ENCODE results near the gene MAP3K10.

The MAP3K10 gene

GRCh38 chr19:40223135-40223822, 32.1 kb downstream of the MAP3K10 start:
- TF ChIP-seq CTCF (IDR thresholded peaks at IDR 0.05; ENCODE audit: control insufficient read depth, insufficient read depth, low read depth, low read length, missing control alignments), result no peak
- H3K4me3 ChIP-seq (ENCODE audit: control insufficient read depth, low read depth, low read length), result no peak overlapping the region
- no peak for DNase-seq (ENCODE audit: low read depth)

GRCh38 chr19:40224342-40225150, 33.3 kb downstream of the MAP3K10 start:
- no peak for DNase-seq (ENCODE audit: low read depth)
- no peak overlapping the region for H3K4me3 ChIP-seq (ENCODE audit: control insufficient read depth, low read depth, low read length)
- no peak for TF ChIP-seq CTCF (IDR thresholded peaks at IDR 0.05; ENCODE audit: control insufficient read depth, insufficient read depth, low read depth, low read length, missing control alignments)

- DNase-seq (ENCODE audit: low read depth), result no peak
- TF ChIP-seq CTCF (IDR thresholded peaks at IDR 0.05; ENCODE audit: control insufficient read depth, insufficient read depth, low read depth, low read length, missing control alignments), result peak; percentile 10
- peak overlapping the region; percentile 33 for H3K4me3 ChIP-seq (ENCODE audit: control insufficient read depth, low read depth, low read length)
Observed at GRCh38 chr19:40225440-40226305, 34.4 kb downstream of the MAP3K10 start.

GRCh38 chr19:40228346-40228745, 37.1 kb downstream of the MAP3K10 start:
- no peak for DNase-seq (ENCODE audit: low read depth)
- no peak overlapping the region for H3K4me3 ChIP-seq (ENCODE audit: control insufficient read depth, low read depth, low read length)
- TF ChIP-seq CTCF (IDR thresholded peaks at IDR 0.05; ENCODE audit: control insufficient read depth, insufficient read depth, low read depth, low read length, missing control alignments), result no peak

- no peak overlapping the region for H3K4me3 ChIP-seq (ENCODE audit: control insufficient read depth, low read depth, low read length)
- no peak for DNase-seq (ENCODE audit: low read depth)
- no peak for TF ChIP-seq CTCF (IDR thresholded peaks at IDR 0.05; ENCODE audit: control insufficient read depth, insufficient read depth, low read depth, low read length, missing control alignments)
Observed at GRCh38 chr19:40228863-40229262, 37.6 kb downstream of the MAP3K10 start.

GRCh38 chr19:40229484-40229883, 38.3 kb downstream of the MAP3K10 start:
- no peak for TF ChIP-seq CTCF (IDR thresholded peaks at IDR 0.05; ENCODE audit: control insufficient read depth, insufficient read depth, low read depth, low read length, missing control alignments)
- H3K4me3 ChIP-seq (ENCODE audit: control insufficient read depth, low read depth, low read length), result no peak overlapping the region
- no peak for DNase-seq (ENCODE audit: low read depth)
